HL-60/S4 treated with phorbol 12-myristate 13-acetate at 8.2 ng/mL for 4 days and 3 days (cell line): Measurements from ENCODE around the gene DYNC2I2.
"Not testable (repeated sequence)": the region's sequence is repeated elsewhere in the genome, so short reads cannot be mapped to it uniquely, and the experiment has no call there.

ENCODE experiments used
- in situ Hi-C: fragments of 300-500 bp; cut with MboI; formaldehyde crosslinking; loops from 2 replicates; pipeline ENCODE4 v1.15.0; 2022; ENCODE audit warnings: low sequenced_read_pairs

Gene DYNC2I2

GRCh38 chr9:128619779-128620178 lies 36.9 kb downstream of the DYNC2I2 start:
- in situ Hi-C loops = loop anchor here (25.0 kb wide), 1 partner anchor 368 kb away; no protein-coding TSS in a partner anchor

- in situ Hi-C loops = loop anchor here (25.0 kb wide), 1 partner anchor 368 kb away; no protein-coding TSS in a partner anchor
Observed at GRCh38 chr9:128619127-128619526, 37.5 kb downstream of the DYNC2I2 start.

- in situ Hi-C loops = loop anchor here (25.0 kb wide), 1 partner anchor 369 kb away; no protein-coding TSS in a partner anchor
Observed at GRCh38 chr9:128617943-128618342, 38.7 kb downstream of the DYNC2I2 start.

GRCh38 chr9:128615571-128615970 lies 41.1 kb downstream of the DYNC2I2 start:
- in situ Hi-C loops = loop anchor here (25.0 kb wide), 1 partner anchor 372 kb away; no protein-coding TSS in a partner anchor

- in situ Hi-C loops = loop anchor here (25.0 kb wide), 1 partner anchor 373 kb away; no protein-coding TSS in a partner anchor
Observed at GRCh38 chr9:128614728-128615127, 41.9 kb downstream of the DYNC2I2 start.

GRCh38 chr9:128611600-128612394 lies 44.9 kb downstream of the DYNC2I2 start:
- in situ Hi-C loops = loop anchor here (25.0 kb wide), 1 partner anchor 376 kb away; no protein-coding TSS in a partner anchor

- in situ Hi-C loops = loop anchor here (25.0 kb wide), 1 partner anchor 376 kb away; no protein-coding TSS in a partner anchor
Observed at GRCh38 chr9:128610897-128611296, 45.8 kb downstream of the DYNC2I2 start.

GRCh38 chr9:128607642-128608350 lies 48.9 kb downstream of the DYNC2I2 start:
- in situ Hi-C loops = loop anchor here (25.0 kb wide), 1 partner anchor 380 kb away; no protein-coding TSS in a partner anchor

- in situ Hi-C loops = loop anchor here (25.0 kb wide), 1 partner anchor 384 kb away; no protein-coding TSS in a partner anchor
Observed at GRCh38 chr9:128603697-128604096, 53.0 kb downstream of the DYNC2I2 start.

- in situ Hi-C loops = loop anchor here (25.0 kb wide), 1 partner anchor 387 kb away; no protein-coding TSS in a partner anchor
Observed at GRCh38 chr9:128600099-128600498, 56.5 kb downstream of the DYNC2I2 start.

- in situ Hi-C loops = no loop called here
Observed at GRCh38 chr9:128595471-128595870, 61.2 kb downstream of the DYNC2I2 start.

- in situ Hi-C loops = no loop called here
Observed at GRCh38 chr9:128593856-128594255, 62.8 kb downstream of the DYNC2I2 start.

- in situ Hi-C loops = no loop called here
Observed at GRCh38 chr9:128593039-128593438, 63.6 kb downstream of the DYNC2I2 start.

GRCh38 chr9:128588581-128589233 lies 67.9 kb downstream of the DYNC2I2 start:
- in situ Hi-C loops = no loop called here

GRCh38 chr9:128587453-128587852 lies 69.2 kb downstream of the DYNC2I2 start:
- in situ Hi-C loops = no loop called here

GRCh38 chr9:128586934-128587333 lies 69.7 kb downstream of the DYNC2I2 start:
- in situ Hi-C loops = not testable (repeated sequence)

- in situ Hi-C loops = not testable (repeated sequence)
Observed at GRCh38 chr9:128585155-128585554, 71.5 kb downstream of the DYNC2I2 start.
